Measurements from ENCODE around the gene CGB2.
A peak's percentile ranks its signal among the peaks of the same experiment; 100 is the strongest.

Gene CGB2

GRCh38 chr19:48993175-48994034 lies 38.3 kb upstream of the CGB2 start, which contains the start of the genes GYS1 and RUVBL2:
TSS of gene GYS1 (minus strand) at chr19:48993309. CDS start at chr19:48993112, 197 bp downstream.
TSS of gene RUVBL2 (plus strand) at chr19:48993887. CDS start at chr19:48993912, 25 bp downstream.
- peak; percentile 99 for DNase-seq (ENCODE audit: extremely low spot score)
- POLR2A ChIA-PET = interaction anchor here (0.7 to 2.3 kb wide), 18 partner anchors 10 to 206 kb away, joined by 3 to 12 read pairs (median 5); partner anchors contain the start of genes BAX, BCAT2 and PPP1R15A
- no peak for TF ChIP-seq CTBP1 (IDR thresholded peaks at IDR 0.05; ENCODE audit: borderline replicate concordance)
- TF ChIP-seq HDGF (IDR thresholded peaks at IDR 0.05; ENCODE audit: borderline replicate concordance) = 0 out of 2 replicates have a peak, but pooled peaks have one; percentile 26
- TF ChIP-seq PKNOX1 (IDR thresholded peaks at IDR 0.05) = peak; percentile 99
- CTCF ChIA-PET = interaction anchor here (0.6 to 3.5 kb wide), 25 partner anchors 10 to 801 kb away, joined by 3 to 26 read pairs (median 3); partner anchors contain the start of genes DHDH, FTL, IZUMO1 and LIN7B

- no peak for TF ChIP-seq SP1 (IDR thresholded peaks at IDR 0.05)
- TF ChIP-seq FOXA1 (IDR thresholded peaks at IDR 0.05) = no peak
- no peak for TF ChIP-seq ZNF384 (IDR thresholded peaks at IDR 0.05)
- no peak for TF ChIP-seq L3MBTL2 (conservative IDR thresholded peaks at IDR 0.05)
- no peak for TF ChIP-seq TARDBP (IDR thresholded peaks at IDR 0.05)
- TF ChIP-seq ELF4 (IDR thresholded peaks at IDR 0.05) = no peak
- TF ChIP-seq SUZ12 (IDR thresholded peaks at IDR 0.05) = no peak
- no peak for TF ChIP-seq FOXM1 (IDR thresholded peaks at IDR 0.05; ENCODE audit: borderline replicate concordance)
- no peak for TF ChIP-seq PKNOX1 (IDR thresholded peaks at IDR 0.05)
- no peak for TF ChIP-seq LEF1 (IDR thresholded peaks at IDR 0.05; ENCODE audit: borderline replicate concordance)
- TF ChIP-seq BHLHE40 (IDR thresholded peaks at IDR 0.05; ENCODE audit: borderline replicate concordance) = no peak
- TF ChIP-seq CTBP1 (IDR thresholded peaks at IDR 0.05; ENCODE audit: borderline replicate concordance) = no peak
- TF ChIP-seq NFRKB (IDR thresholded peaks at IDR 0.05) = no peak
- TF ChIP-seq FOXK2 (IDR thresholded peaks at IDR 0.05) = no peak
- no peak for TF ChIP-seq ARNT (IDR thresholded peaks at IDR 0.05)
- TF ChIP-seq HDGF (IDR thresholded peaks at IDR 0.05; ENCODE audit: borderline replicate concordance) = no peak
- ChIA-PET POLR2A (interaction anchor here (1.2 to 2.3 kb wide), 13 partner anchors 10 to 184 kb away, joined by 3 to 12 read pairs (median 6); partner anchors contain the start of genes BAX, BCAT2 and PPP1R15A), CTCF (interaction anchor here (0.6 to 3.5 kb wide), 11 partner anchors 11 to 247 kb away, joined by 3 to 26 read pairs (median 5); partner anchors contain the start of gene IZUMO1)
- no peak for DNase-seq (ENCODE audit: extremely low spot score)
Measured at GRCh38 chr19:48994035-48994386, 37.7 kb upstream of the CGB2 start.

GRCh38 chr19:48997972-48998371 lies 33.7 kb upstream of the CGB2 start:
- POLR2A ChIA-PET = interaction anchor here (1.0 to 1.3 kb wide), 2 partner anchors 71 to 76 kb away, joined by 3 read pairs; no protein-coding TSS in a partner anchor
- TF ChIP-seq ARNT (IDR thresholded peaks at IDR 0.05) = no peak
- DNase-seq (ENCODE audit: extremely low spot score) = peak; percentile 63
- CTCF ChIA-PET = interaction anchor here (0.9 to 1.7 kb wide), 7 partner anchors 8 to 210 kb away, joined by 3 to 5 read pairs (median 4); no protein-coding TSS in a partner anchor

- POLR2A ChIA-PET = interaction anchor here (0.7 to 1.2 kb wide), 3 partner anchors 9 to 66 kb away, joined by 3 to 4 read pairs (median 3); no protein-coding TSS in a partner anchor
- no peak for TF ChIP-seq L3MBTL2 (conservative IDR thresholded peaks at IDR 0.05)
- no peak for TF ChIP-seq FOXM1 (IDR thresholded peaks at IDR 0.05; ENCODE audit: borderline replicate concordance)
- TF ChIP-seq ELF4 (IDR thresholded peaks at IDR 0.05) = no peak
- no peak for TF ChIP-seq TARDBP (IDR thresholded peaks at IDR 0.05)
- TF ChIP-seq BHLHE40 (IDR thresholded peaks at IDR 0.05; ENCODE audit: borderline replicate concordance) = no peak
- no peak for TF ChIP-seq CTBP1 (IDR thresholded peaks at IDR 0.05; ENCODE audit: borderline replicate concordance)
- TF ChIP-seq LEF1 (IDR thresholded peaks at IDR 0.05; ENCODE audit: borderline replicate concordance) = no peak
- no peak for TF ChIP-seq ARNT (IDR thresholded peaks at IDR 0.05)
- TF ChIP-seq PKNOX1 (IDR thresholded peaks at IDR 0.05) = no peak
- CTCF ChIA-PET = interaction anchor here (0.6 to 1.7 kb wide), 14 partner anchors 9 to 744 kb away, joined by 3 to 16 read pairs (median 4); a partner anchor contains a TSS
- DNase-seq (ENCODE audit: extremely low spot score) = peak; percentile 72
Measured at GRCh38 chr19:48999481-49000325, 32.0 kb upstream of the CGB2 start.

- no peak for DNase-seq (ENCODE audit: extremely low spot score)
- ChIA-PET POLR2A (no interaction called here), CTCF (no interaction called here)
- TF ChIP-seq CTBP1 (IDR thresholded peaks at IDR 0.05; ENCODE audit: borderline replicate concordance) = no peak
- no peak for TF ChIP-seq ARNT (IDR thresholded peaks at IDR 0.05)
Measured at GRCh38 chr19:49004133-49004532, 27.6 kb upstream of the CGB2 start.

All from HEK293T (cell line).